D721Med (cell line): ENCODE results near the gene MRPL33.

Experiments used
- DNase-seq: peaks from one replicate; pipeline ENCODE4 v3.0.0; 2011; ENCODE audit warnings: low spot score; ENCODE audit not compliant: insufficient read length
- FAIRE-seq: peaks from 2 replicates; lab custom pipeline; 2011; peaks lifted over from hg19 to GRCh38; lab: Jason Lieb, UNC
- TF ChIP-seq, protein P1 (sequence below): IDR thresholded peaks from 2 replicates; pipeline ENCODE4 v1.5.1; 2012; ENCODE audit warnings: mild to moderate bottlenecking, control low read depth; ENCODE audit not compliant: insufficient read depth; ENCODE audit errors: missing control alignments

The MRPL33 gene

DNA sequence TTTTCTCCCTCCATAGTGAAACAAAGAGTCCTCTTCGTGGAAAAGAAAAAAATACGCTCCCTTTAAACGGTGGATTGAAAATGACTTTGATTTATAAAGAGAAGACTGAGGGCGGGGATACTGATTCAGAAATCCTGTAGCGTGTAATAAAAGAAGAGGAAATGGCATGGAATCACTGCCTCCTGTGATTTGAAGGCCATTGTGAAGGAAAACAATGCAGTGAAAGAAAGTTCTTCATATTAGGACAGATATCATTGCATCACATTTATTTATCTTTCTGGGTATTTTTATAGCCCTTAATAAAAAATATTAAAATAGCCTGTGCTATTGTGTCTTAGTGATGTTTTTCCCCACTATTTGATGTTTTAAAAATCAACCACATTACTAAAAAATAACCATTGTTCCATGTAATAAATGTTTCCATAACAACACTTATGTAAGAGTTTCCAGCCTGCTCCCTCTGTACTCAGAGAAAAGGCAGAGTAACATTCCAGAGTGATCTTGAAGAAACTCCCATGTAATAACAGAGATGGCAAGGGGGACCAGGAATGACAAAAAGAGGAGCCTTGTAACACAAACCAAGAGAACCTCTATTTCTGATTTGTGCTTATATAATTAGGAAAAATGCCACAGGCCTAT, 8.0 kb downstream of the MRPL33 start:
- TF ChIP-seq, protein P1, sequence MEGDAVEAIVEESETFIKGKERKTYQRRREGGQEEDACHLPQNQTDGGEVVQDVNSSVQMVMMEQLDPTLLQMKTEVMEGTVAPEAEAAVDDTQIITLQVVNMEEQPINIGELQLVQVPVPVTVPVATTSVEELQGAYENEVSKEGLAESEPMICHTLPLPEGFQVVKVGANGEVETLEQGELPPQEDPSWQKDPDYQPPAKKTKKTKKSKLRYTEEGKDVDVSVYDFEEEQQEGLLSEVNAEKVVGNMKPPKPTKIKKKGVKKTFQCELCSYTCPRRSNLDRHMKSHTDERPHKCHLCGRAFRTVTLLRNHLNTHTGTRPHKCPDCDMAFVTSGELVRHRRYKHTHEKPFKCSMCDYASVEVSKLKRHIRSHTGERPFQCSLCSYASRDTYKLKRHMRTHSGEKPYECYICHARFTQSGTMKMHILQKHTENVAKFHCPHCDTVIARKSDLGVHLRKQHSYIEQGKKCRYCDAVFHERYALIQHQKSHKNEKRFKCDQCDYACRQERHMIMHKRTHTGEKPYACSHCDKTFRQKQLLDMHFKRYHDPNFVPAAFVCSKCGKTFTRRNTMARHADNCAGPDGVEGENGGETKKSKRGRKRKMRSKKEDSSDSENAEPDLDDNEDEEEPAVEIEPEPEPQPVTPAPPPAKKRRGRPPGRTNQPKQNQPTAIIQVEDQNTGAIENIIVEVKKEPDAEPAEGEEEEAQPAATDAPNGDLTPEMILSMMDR = no peak
- FAIRE-seq (no peak), DNase-seq (no peak)

DNA sequence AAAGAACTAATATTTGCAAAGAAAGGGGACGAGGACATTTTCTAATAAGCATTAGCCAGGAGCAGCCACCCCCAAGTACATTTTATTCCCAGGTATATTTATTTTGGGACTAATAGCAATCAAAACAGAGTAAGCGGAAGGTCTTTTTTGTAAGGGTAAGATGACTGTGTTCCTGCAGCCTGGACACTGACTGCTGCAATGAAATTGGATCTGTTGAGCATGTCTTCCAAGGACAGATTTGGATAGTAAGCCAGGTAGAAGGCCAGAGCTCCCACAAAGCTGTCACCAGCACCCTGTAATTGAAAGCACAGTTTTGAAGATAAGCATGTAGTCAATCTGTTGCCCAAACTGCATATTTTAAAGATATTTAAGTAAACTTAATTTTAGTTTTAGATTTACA, 10.0 kb downstream of the MRPL33 start:
- no peak for DNase-seq
- TF ChIP-seq, protein P1 = no peak
- no peak for FAIRE-seq

DNA sequence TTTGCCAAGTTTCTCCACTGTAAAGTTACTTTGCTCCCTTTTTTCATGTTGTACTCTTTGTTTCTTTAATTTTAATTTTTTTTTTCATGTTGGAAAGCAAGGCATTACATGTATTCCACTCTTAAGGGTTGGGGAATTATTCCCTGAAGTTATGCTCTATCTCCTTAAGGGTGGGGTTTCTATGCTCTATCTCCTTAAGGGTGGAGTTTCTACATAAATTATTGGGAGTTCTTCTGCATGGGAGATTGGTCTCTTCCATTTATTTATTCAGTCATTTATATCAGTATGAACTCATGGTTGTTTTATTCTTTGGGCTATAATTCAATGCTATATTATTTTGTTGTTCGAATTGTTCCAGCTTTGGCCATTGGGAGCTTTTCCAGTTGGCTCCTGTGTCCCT, 11.2 kb downstream of the MRPL33 start:
- TF ChIP-seq, protein P1 = no peak
- DNase-seq (no peak), FAIRE-seq (no peak)

DNA sequence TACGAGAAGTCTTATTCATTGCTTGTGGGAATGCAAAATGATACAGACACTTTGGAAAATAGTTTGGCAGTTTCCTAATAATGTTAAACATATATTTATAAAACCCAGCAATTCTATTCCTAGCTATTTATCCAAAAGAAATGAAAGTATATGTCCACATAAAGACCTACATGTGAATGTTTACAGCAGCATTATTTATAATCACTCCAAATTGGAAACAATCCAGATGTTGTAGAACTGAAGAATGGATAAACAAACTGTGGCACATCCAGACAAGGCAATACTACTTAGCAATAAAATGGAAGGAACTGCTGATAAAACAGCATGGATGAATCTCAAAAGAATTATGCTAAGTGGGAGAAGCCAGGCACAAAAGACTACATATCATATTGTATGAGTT, 19.3 kb downstream of the MRPL33 start:
- no peak for FAIRE-seq

DNA sequence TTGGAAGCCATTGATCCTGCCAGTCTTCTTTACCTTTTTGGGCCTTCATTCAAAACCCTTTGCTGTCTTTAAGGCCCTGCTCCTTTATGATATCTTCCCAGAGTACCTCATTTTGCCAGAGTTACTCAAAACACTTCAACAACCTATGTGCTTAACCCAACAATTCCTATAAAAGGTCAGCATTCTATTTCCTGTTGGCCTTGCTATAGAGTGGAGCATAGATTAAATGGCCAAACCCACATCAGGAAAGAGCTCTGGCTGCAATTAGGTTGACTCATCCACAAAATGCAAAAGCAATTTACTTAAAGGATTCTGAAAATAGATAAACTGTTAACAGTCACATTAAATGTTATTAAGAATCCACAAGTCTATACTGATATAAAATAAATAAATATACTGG, 21.2 kb downstream of the MRPL33 start:
- FAIRE-seq = no peak
- TF ChIP-seq, protein P1 = no peak

More for the DNA sequence above, 19.3 kb downstream of the MRPL33 start:
- DNase-seq = no peak
- TF ChIP-seq, protein P1 = no peak

DNA sequence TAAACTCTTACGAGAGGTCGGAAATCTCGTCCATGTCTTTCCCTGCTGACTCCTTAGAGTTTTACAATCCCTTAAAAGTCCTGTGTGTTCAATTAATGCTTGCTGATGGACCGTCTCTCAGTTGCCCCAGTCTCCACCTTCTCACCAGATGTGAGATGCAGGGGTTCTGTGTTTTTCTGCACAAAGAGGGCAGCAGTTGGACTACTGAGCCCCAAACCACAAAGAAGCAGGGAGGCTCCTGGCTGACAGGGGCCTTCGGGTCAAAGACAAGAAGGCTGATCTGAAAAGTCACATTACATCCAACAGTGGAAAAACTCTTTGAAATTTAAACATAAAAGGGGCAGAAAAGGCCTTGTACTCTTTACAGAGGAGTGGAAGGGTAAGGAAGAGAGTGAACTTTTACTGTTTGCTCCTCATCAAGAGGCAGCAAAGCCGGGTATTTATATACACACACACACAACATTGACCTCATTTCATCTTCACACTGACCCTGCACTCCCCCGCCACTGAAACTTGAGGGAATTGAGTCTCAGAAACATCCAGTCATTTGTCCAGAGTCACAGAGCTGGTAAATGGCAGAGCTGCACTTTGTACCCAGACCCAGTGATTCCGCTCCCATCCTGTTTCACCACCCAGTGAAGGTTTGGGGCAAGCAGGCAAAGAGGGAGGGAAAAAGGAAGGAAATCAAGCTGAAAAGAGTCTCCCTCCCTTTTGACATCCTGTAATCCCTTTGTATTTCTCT, 23.7 kb downstream of the MRPL33 start:
- FAIRE-seq (no peak), DNase-seq (no peak)
- TF ChIP-seq, protein P1 = no peak

More for the DNA sequence above, 21.2 kb downstream of the MRPL33 start:
- DNase-seq = no peak

DNA sequence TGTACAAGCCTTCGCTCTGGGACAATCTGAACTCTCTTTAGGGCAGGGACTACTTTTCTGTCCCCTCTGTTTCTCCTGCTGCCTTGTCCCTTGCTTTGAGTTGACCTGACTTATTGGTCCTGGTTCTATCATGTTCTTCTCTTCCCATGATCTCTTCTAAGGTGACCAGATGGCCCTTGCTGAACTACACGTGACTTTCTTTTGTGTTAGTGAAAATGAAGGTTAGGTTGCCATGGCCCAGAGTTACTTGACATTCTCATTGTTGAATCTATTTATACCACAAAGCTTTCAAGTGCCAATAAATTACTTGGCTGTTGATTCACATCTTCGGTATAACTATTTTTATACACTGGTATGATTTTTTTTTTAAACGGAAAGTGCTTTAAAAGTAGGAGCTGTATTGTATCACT, 24.4 kb downstream of the MRPL33 start:
- no peak for DNase-seq
- TF ChIP-seq, protein P1 = no peak
- no peak for FAIRE-seq
